ENCODE results near the gene NDUFAF3.
"Not testable (repeated sequence)": the region's sequence is repeated elsewhere in the genome, so short reads cannot be mapped to it uniquely, and the experiment has no call there.

The NDUFAF3 gene

GRCh38 chr3:49007771-49008528, 14.0 kb upstream of the NDUFAF3 start:
- H3K9me3 Mint-ChIP-seq = no peaks in the 10 kb centered on the region
- H3K27me3 Mint-ChIP-seq (ENCODE audit: low read depth) = no peaks in the 10 kb centered on the region
- peaks cover 22% of the 10 kb centered on the region for H3K4me1 Mint-ChIP-seq (ENCODE audit: low read depth)
- peaks cover 14% of the 10 kb centered on the region for H3K36me3 Mint-ChIP-seq (ENCODE audit: low read depth)
- peak overlapping the region; percentile 99 for H3K27ac Mint-ChIP-seq
- peak overlapping the region; percentile 99 for H3K4me3 Mint-ChIP-seq

GRCh38 chr3:49008627-49009026, 13.3 kb upstream of the NDUFAF3 start:
- H3K27ac Mint-ChIP-seq; H3K27me3 Mint-ChIP-seq (ENCODE audit: low read depth); H3K9me3 Mint-ChIP-seq: not testable (repeated sequence)
- Mint-ChIP-seq H3K36me3 (ENCODE audit: low read depth) (peaks cover 14% of the 10 kb centered on the region), H3K4me1 (ENCODE audit: low read depth) (peaks cover 22% of the 10 kb centered on the region), H3K4me3 (peak overlapping the region; percentile 99)

GRCh38 chr3:49009396-49009795, 12.5 kb upstream of the NDUFAF3 start:
- no peak overlapping the region for H3K27ac Mint-ChIP-seq
- H3K9me3 Mint-ChIP-seq = no peaks in the 10 kb centered on the region
- H3K4me1 Mint-ChIP-seq (ENCODE audit: low read depth) = peaks cover 22% of the 10 kb centered on the region
- H3K27me3 Mint-ChIP-seq (ENCODE audit: low read depth) = no peaks in the 10 kb centered on the region
- no peak overlapping the region for H3K4me3 Mint-ChIP-seq
- peaks cover 14% of the 10 kb centered on the region for H3K36me3 Mint-ChIP-seq (ENCODE audit: low read depth)

GRCh38 chr3:49012441-49013017, 9.4 kb upstream of the NDUFAF3 start:
- Mint-ChIP-seq H3K36me3 (ENCODE audit: low read depth) (peaks cover 26% of the 10 kb centered on the region), H3K27me3 (ENCODE audit: low read depth) (no peaks in the 10 kb centered on the region), H3K4me3 (no peak overlapping the region), H3K4me1 (ENCODE audit: low read depth) (peaks cover 16% of the 10 kb centered on the region), H3K27ac (no peak overlapping the region), H3K9me3 (no peaks in the 10 kb centered on the region)

- H3K9me3 Mint-ChIP-seq = no peaks in the 10 kb centered on the region
- peaks cover 26% of the 10 kb centered on the region for H3K36me3 Mint-ChIP-seq (ENCODE audit: low read depth)
- peaks cover 12% of the 10 kb centered on the region for H3K4me1 Mint-ChIP-seq (ENCODE audit: low read depth)
- no peak overlapping the region for H3K27ac Mint-ChIP-seq
- H3K27me3 Mint-ChIP-seq (ENCODE audit: low read depth) = no peaks in the 10 kb centered on the region
- H3K4me3 Mint-ChIP-seq = no peak overlapping the region
These were observed 8.7 kb upstream of the NDUFAF3 start for GRCh38 chr3:49013113-49013737.

- Mint-ChIP-seq H3K4me3 (no peak overlapping the region), H3K4me1 (ENCODE audit: low read depth) (peaks cover 11% of the 10 kb centered on the region), H3K27ac (no peak overlapping the region), H3K9me3 (no peaks in the 10 kb centered on the region), H3K27me3 (ENCODE audit: low read depth) (no peaks in the 10 kb centered on the region), H3K36me3 (ENCODE audit: low read depth) (peaks cover 25% of the 10 kb centered on the region)
These were observed 7.9 kb upstream of the NDUFAF3 start for GRCh38 chr3:49013738-49014660.

GRCh38 chr3:49015072-49015471, 6.8 kb upstream of the NDUFAF3 start:
- peaks cover 21% of the 10 kb centered on the region for H3K36me3 Mint-ChIP-seq (ENCODE audit: low read depth)
- peaks cover 14% of the 10 kb centered on the region for H3K4me1 Mint-ChIP-seq (ENCODE audit: low read depth)
- no peaks in the 10 kb centered on the region for H3K9me3 Mint-ChIP-seq
- no peaks in the 10 kb centered on the region for H3K27me3 Mint-ChIP-seq (ENCODE audit: low read depth)
- no peak overlapping the region for H3K4me3 Mint-ChIP-seq
- H3K27ac Mint-ChIP-seq = no peak overlapping the region

- Mint-ChIP-seq H3K27me3 (ENCODE audit: low read depth) (no peaks in the 10 kb centered on the region), H3K4me1 (ENCODE audit: low read depth) (peaks cover 14% of the 10 kb centered on the region), H3K27ac (no peak overlapping the region), H3K4me3 (peak overlapping the region; percentile 45), H3K36me3 (ENCODE audit: low read depth) (peaks cover 21% of the 10 kb centered on the region), H3K9me3 (no peaks in the 10 kb centered on the region)
These were observed 6.2 kb upstream of the NDUFAF3 start for GRCh38 chr3:49015765-49016164.

- Mint-ChIP-seq H3K4me3 (no peak overlapping the region), H3K36me3 (ENCODE audit: low read depth) (peaks cover 20% of the 10 kb centered on the region), H3K4me1 (ENCODE audit: low read depth) (peaks cover 17% of the 10 kb centered on the region), H3K9me3 (no peaks in the 10 kb centered on the region), H3K27me3 (ENCODE audit: low read depth) (no peaks in the 10 kb centered on the region), H3K27ac (no peak overlapping the region)
These were observed 5.3 kb upstream of the NDUFAF3 start for GRCh38 chr3:49016414-49017228.

- peaks cover 14% of the 10 kb centered on the region for H3K4me1 Mint-ChIP-seq (ENCODE audit: low read depth)
- H3K4me3 Mint-ChIP-seq = peak overlapping the region; percentile 91
- H3K27ac Mint-ChIP-seq = peak overlapping the region; percentile 67
- peaks cover 16% of the 10 kb centered on the region for H3K36me3 Mint-ChIP-seq (ENCODE audit: low read depth)
- H3K9me3 Mint-ChIP-seq = no peaks in the 10 kb centered on the region
- H3K27me3 Mint-ChIP-seq (ENCODE audit: low read depth) = no peaks in the 10 kb centered on the region
These were observed 4.5 kb upstream of the NDUFAF3 start for GRCh38 chr3:49017229-49017970.

- peak within 1 kb of the TSS; percentile 95 for H3K27ac Mint-ChIP-seq
- H3K9me3 Mint-ChIP-seq = no peaks in the 10 kb centered on the region
- no peaks in the 10 kb centered on the region for H3K27me3 Mint-ChIP-seq (ENCODE audit: low read depth)
- H3K4me3 Mint-ChIP-seq = peak within 1 kb of the TSS; percentile 91
- H3K36me3 Mint-ChIP-seq (ENCODE audit: low read depth) = peaks cover 22% of the 10 kb centered on the region
- H3K4me1 Mint-ChIP-seq (ENCODE audit: low read depth) = peaks cover 19% of the 10 kb centered on the region
These were observed 3.8 kb upstream of the NDUFAF3 start, which contains the start of gene DALRD3 for GRCh38 chr3:49017971-49018706. DALRD3 (minus strand) TSS chr3:49018580; CDS start chr3:49018564, 16 bp downstream.

- Mint-ChIP-seq H3K27me3 (ENCODE audit: low read depth) (no peaks in the 10 kb centered on the region), H3K4me1 (ENCODE audit: low read depth) (peaks cover 22% of the 10 kb centered on the region), H3K4me3 (peak overlapping the region; percentile 91), H3K9me3 (no peaks in the 10 kb centered on the region), H3K27ac (peak overlapping the region; percentile 87), H3K36me3 (ENCODE audit: low read depth) (peaks cover 24% of the 10 kb centered on the region)
These were observed 3.3 kb upstream of the NDUFAF3 start for GRCh38 chr3:49018707-49019006.

GRCh38 chr3:49019941-49020329, 2.0 kb upstream of the NDUFAF3 start:
- Mint-ChIP-seq H3K27me3 (ENCODE audit: low read depth) (no peaks in the 10 kb centered on the region), H3K36me3 (ENCODE audit: low read depth) (peaks cover 29% of the 10 kb centered on the region), H3K9me3 (no peaks in the 10 kb centered on the region), H3K27ac (peak overlapping the region; percentile 95), H3K4me3 (peak overlapping the region; percentile 91), H3K4me1 (ENCODE audit: low read depth) (peaks cover 25% of the 10 kb centered on the region)

Measured in T-helper 1 cell treated with Interleukin-12 subunit alpha and Interleukin-12 subunit beta and Interleukin-4 antibody, amounts not matched to agents 30 μg/mL and 1 μg/mL, for 36 hours (primary cell).